Endodermal cell (in vitro differentiated cells): ENCODE results near the gene HTRA2. TPM values are rescaled to one million over a fixed set of nuclear protein-coding genes. Genes with fewer than 3 reads are reported as not detected.
A peak's percentile ranks its signal among the peaks of the same experiment; 100 is the strongest.

Experiments
- DNase-seq: peaks from one replicate; pipeline ENCODE4 v3.0.0-alpha.2; 2017
- H3K27ac ChIP-seq: 2 replicates; pipeline ENCODE4 v1.5.1; 2013; ENCODE audit warnings: mild to moderate bottlenecking, low read depth, low read length, moderate library complexity
- H3K27me3 ChIP-seq: 2 replicates; pipeline ENCODE4 v1.6.1; 2013; ENCODE audit warnings: mild to moderate bottlenecking, low read length, moderate library complexity; ENCODE audit not compliant: insufficient read depth, control insufficient read depth, poor library complexity, severe bottlenecking
- H3K36me3 ChIP-seq: 2 replicates; pipeline ENCODE4 v1.7.0; 2013; ENCODE audit warnings: mild to moderate bottlenecking, low read length, moderate library complexity; ENCODE audit not compliant: control insufficient read depth, insufficient read depth
- H3K4me1 ChIP-seq: one replicate; pipeline ENCODE4 v1.7.0; 2013; ENCODE audit warnings: low read length; ENCODE audit not compliant: control insufficient read depth, insufficient read depth
- H3K4me3 ChIP-seq: 2 replicates; pipeline ENCODE4 v1.5.1; 2013; ENCODE audit warnings: mild to moderate bottlenecking, low read length, moderate library complexity
- H3K9ac ChIP-seq: 2 replicates; pipeline ENCODE4 v1.6.1; 2013; ENCODE audit warnings: mild to moderate bottlenecking, low read length, moderate library complexity; ENCODE audit not compliant: poor library complexity, severe bottlenecking; ENCODE audit errors: extremely low read depth
- H3K9me3 ChIP-seq: 2 replicates; pipeline ENCODE4 v1.6.1; 2013; ENCODE audit warnings: mild to moderate bottlenecking, low read length, moderate library complexity; ENCODE audit not compliant: control insufficient read depth
- H3K27ac Mint-ChIP-seq: 2 replicates; pipeline ENCODE4 v1.8.0; 2020; ENCODE audit warnings: mixed read lengths
- H3K27me3 Mint-ChIP-seq: 2 replicates; pipeline ENCODE4 v1.8.0; 2021; ENCODE audit warnings: mild to moderate bottlenecking, mixed read lengths; ENCODE audit not compliant: insufficient read depth
- H3K36me3 Mint-ChIP-seq: 2 replicates; pipeline ENCODE4 v1.8.0; 2020; ENCODE audit warnings: low read depth, mixed read lengths
- H3K4me1 Mint-ChIP-seq: 2 replicates; pipeline ENCODE4 v1.8.0; 2020; ENCODE audit warnings: mixed read lengths
- H3K4me3 Mint-ChIP-seq: 2 replicates; pipeline ENCODE4 v1.8.0; 2020; ENCODE audit warnings: mild to moderate bottlenecking, moderate library complexity, mixed read lengths
- H3K9me3 Mint-ChIP-seq: 2 replicates; pipeline ENCODE4 v1.8.0; 2020; ENCODE audit warnings: mild to moderate bottlenecking, mixed read lengths
- CTCF ChIP-seq: fragments of 200-600 bp; sonication (generic); conservative IDR thresholded peaks from 2 replicates; pipeline ENCODE4 v1.5.0; 2021; ENCODE audit warnings: antibody characterized with exemption, mild to moderate bottlenecking
- WGBS, 2 experiments: methylation state at CpG; one replicate each; pipeline versions ENCODE4 v1.1.5 to v1.1.7; 2013; ENCODE audit warnings: missing lambda C conversion rate in 2 of 2, mixed read lengths in 1 of 2; ENCODE audit not compliant: insufficient coverage in 1 of 2, insufficient read length in 1 of 2; 5-methylcytosine and 5-hydroxymethylcytosine counted together
- total RNA-seq, 2 donors: library from RNA; stranded (reverse); fragmentation: NEBNext Ultra II Directional in 1 of 2; extraction: Animal tissue kit (Norgen Biotek cat#: 25700) in 1 of 2; gene quantifications; 2 replicates in 1 of 2; 3 replicates in 1 of 2; pipeline ENCODE4 v1.2.1, GENCODE V29; 2021

HTRA2 gene
- total RNA-seq, 2 donors from 2014 or later = 32.8 to 38.9 TPM

- Mint-ChIP-seq H3K4me1 (peaks cover 7% of the 10 kb centered on the region), H3K36me3 (peaks cover 27% of the 10 kb centered on the region), H3K27ac (no peak overlapping the region), H3K27me3 (peaks cover 23% of the 10 kb centered on the region), H3K9me3 (no peaks in the 10 kb centered on the region), H3K4me3 (no peak overlapping the region)
- no peak for TF ChIP-seq CTCF
- H3K4me3 ChIP-seq = no peak overlapping the region
- no peaks in the 10 kb centered on the region for H3K4me1 ChIP-seq
- no peak for DNase-seq
- peaks cover 25% of the 10 kb centered on the region for H3K27me3 ChIP-seq
- no peaks in the 10 kb centered on the region for H3K9me3 ChIP-seq
- H3K27ac ChIP-seq = no peak overlapping the region
- peaks cover 26% of the 10 kb centered on the region for H3K36me3 ChIP-seq
- 96 to 98% methylated on average over 6 to 11 of the region's 11 CpGs for WGBS, 2 experiments
- H3K9ac ChIP-seq = no peak overlapping the region
Measured at GRCh38 chr2:74526649-74527230, 3.0 kb upstream of the HTRA2 start.

GRCh38 chr2:74527741-74528140 is 2.0 kb upstream of the HTRA2 start:
- Histone ChIP-seq H3K4me3 (peak overlapping the region; percentile 99), H3K27me3 (peaks cover 15% of the 10 kb centered on the region), H3K36me3 (peaks cover 35% of the 10 kb centered on the region), H3K9me3 (no peaks in the 10 kb centered on the region), H3K27ac (no peak overlapping the region), H3K9ac (no peak overlapping the region), H3K4me1 (no peaks in the 10 kb centered on the region)
- H3K9me3 Mint-ChIP-seq = no peaks in the 10 kb centered on the region
- H3K27ac Mint-ChIP-seq = no peak overlapping the region
- peak overlapping the region; percentile 98 for H3K4me3 Mint-ChIP-seq
- no peak for DNase-seq
- WGBS, 2 experiments = 94% methylated on average over 9 of the region's 9 CpGs; no CpG with 5 or more reads in 1 of the 2 experiments
- no peak for TF ChIP-seq CTCF
- peaks cover 32% of the 10 kb centered on the region for H3K36me3 Mint-ChIP-seq
- H3K4me1 Mint-ChIP-seq = peaks cover 7% of the 10 kb centered on the region
- peaks cover 13% of the 10 kb centered on the region for H3K27me3 Mint-ChIP-seq

GRCh38 chr2:74528600-74529356 is 955 bp upstream of the HTRA2 start:
- H3K27me3 ChIP-seq = peaks cover 4% of the 10 kb centered on the region
- peak overlapping the region; percentile 90 for H3K9ac ChIP-seq
- peaks cover 5% of the 10 kb centered on the region for H3K27me3 Mint-ChIP-seq
- peaks cover 7% of the 10 kb centered on the region for H3K4me1 Mint-ChIP-seq
- peak overlapping the region; percentile 99 for H3K4me3 ChIP-seq
- H3K27ac ChIP-seq = peak overlapping the region; percentile 45
- H3K4me3 Mint-ChIP-seq = peak overlapping the region; percentile 98
- no peaks in the 10 kb centered on the region for H3K9me3 ChIP-seq
- no peaks in the 10 kb centered on the region for H3K4me1 ChIP-seq
- WGBS, 2 experiments = 18 to 20% methylated on average over 16 to 29 of the region's 29 CpGs
- peaks cover 35% of the 10 kb centered on the region for H3K36me3 ChIP-seq
- peaks cover 32% of the 10 kb centered on the region for H3K36me3 Mint-ChIP-seq
- H3K27ac Mint-ChIP-seq = peak overlapping the region; percentile 98
- H3K9me3 Mint-ChIP-seq = no peaks in the 10 kb centered on the region
- no peak for DNase-seq
- TF ChIP-seq CTCF = no peak
